Fibroblast of the aortic adventitia (primary cell): ENCODE data around the gene CASK. TPM values are rescaled to one million over a fixed set of nuclear protein-coding genes. Genes with fewer than 3 reads are reported as not detected.

Experiments used
- DNase-seq: peaks from one replicate; pipeline ENCODE4 v3.0.0-alpha.2; 2010; ENCODE audit warnings: low read depth
- H3K4me3 ChIP-seq: 2 replicates; pipeline ENCODE4 v1.5.1; 2011; ENCODE audit warnings: low read depth, mild to moderate bottlenecking, control low read depth, low read length, moderate library complexity
- total RNA-seq: library from RNA; depleted of rRNA; stranded (reverse); fragments of >200 nt; gene quantifications from 2 replicates; pipeline ENCODE4 v1.2.3, GENCODE V29; 2012; ENCODE audit warnings: low replicate concordance
- TF ChIP-seq, protein P1 (sequence below): IDR thresholded peaks from 2 replicates; pipeline ENCODE4 v1.5.1; 2011; ENCODE audit warnings: mild to moderate bottlenecking, low read length, control low read depth, inconsistent platforms; ENCODE audit not compliant: insufficient read depth

The CASK gene
- total RNA-seq, 1 donor: 24.9 TPM

- peak; percentile 14 for DNase-seq
- TF ChIP-seq, protein P1, sequence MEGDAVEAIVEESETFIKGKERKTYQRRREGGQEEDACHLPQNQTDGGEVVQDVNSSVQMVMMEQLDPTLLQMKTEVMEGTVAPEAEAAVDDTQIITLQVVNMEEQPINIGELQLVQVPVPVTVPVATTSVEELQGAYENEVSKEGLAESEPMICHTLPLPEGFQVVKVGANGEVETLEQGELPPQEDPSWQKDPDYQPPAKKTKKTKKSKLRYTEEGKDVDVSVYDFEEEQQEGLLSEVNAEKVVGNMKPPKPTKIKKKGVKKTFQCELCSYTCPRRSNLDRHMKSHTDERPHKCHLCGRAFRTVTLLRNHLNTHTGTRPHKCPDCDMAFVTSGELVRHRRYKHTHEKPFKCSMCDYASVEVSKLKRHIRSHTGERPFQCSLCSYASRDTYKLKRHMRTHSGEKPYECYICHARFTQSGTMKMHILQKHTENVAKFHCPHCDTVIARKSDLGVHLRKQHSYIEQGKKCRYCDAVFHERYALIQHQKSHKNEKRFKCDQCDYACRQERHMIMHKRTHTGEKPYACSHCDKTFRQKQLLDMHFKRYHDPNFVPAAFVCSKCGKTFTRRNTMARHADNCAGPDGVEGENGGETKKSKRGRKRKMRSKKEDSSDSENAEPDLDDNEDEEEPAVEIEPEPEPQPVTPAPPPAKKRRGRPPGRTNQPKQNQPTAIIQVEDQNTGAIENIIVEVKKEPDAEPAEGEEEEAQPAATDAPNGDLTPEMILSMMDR: no peak
- H3K4me3 ChIP-seq: no peak overlapping the region
These were observed 33.9 kb downstream of the CASK start for GRCh38 chrX:41889317-41890025.

DNA sequence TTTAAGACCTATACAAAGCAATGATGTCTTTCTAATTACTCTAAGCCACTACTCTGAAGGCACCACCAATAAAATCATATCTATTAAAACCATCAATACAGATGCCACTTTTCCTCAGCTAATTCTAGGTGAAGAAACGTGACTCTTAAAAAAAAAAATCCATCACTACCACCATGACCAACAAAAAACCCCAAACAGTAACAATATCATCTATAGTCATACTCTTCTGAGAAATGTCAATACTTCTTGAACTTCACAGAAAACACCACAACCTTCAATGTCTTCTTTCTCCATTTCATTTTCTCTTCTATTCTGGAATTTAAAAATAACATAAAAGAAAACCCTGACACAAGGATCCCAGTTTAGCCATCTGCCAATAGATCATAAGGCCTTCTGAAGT is 35.7 kb downstream of the CASK start:
- H3K4me3 ChIP-seq: no peak overlapping the region
- TF ChIP-seq, protein P1: no peak
- DNase-seq: no peak

- TF ChIP-seq, protein P1: no peak
- DNase-seq: no peak
- H3K4me3 ChIP-seq: no peak overlapping the region
These were observed 37.6 kb downstream of the CASK start for GRCh38 chrX:41885724-41886123.

DNA sequence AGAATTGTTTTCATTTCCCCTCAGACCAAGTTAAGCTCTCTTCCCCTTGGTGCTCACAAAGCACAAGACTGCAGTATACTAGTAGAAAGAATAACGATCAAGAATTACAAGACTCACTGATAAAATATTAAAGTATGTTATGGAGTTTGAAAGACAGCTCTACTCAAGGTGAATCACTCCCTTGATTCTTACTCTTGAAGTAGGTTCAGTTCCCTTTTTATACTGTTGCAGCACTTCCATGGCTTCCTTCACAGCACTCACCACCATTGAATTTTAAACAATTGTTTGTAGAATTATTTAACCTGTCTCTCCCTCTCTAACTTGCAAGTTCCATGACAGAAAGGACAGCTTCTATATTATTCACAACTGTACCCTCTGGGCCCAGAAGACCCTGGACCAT is 42.2 kb downstream of the CASK start:
- TF ChIP-seq, protein P1: no peak
- H3K4me3 ChIP-seq: no peak overlapping the region
- no peak for DNase-seq

DNA sequence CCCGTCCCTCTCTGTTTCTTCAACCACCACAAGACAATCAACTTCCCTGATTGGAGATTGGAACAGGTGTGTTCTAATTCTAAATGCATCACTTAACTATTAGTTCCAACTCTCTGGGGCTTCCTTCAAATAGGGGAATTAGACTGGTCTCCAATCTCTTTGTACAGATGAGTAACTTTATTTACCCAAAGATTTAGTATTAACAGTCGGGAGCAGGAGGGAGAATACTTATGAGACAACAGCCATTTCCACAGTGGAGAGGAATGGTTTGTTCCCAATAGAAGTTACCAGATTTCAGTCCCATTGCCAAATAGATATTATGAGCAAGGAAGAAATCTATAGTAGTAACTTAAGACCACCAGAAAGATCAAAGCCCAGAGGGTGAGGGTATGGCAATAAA is 46.2 kb downstream of the CASK start:
- no peak for DNase-seq
- TF ChIP-seq, protein P1: no peak

DNA sequence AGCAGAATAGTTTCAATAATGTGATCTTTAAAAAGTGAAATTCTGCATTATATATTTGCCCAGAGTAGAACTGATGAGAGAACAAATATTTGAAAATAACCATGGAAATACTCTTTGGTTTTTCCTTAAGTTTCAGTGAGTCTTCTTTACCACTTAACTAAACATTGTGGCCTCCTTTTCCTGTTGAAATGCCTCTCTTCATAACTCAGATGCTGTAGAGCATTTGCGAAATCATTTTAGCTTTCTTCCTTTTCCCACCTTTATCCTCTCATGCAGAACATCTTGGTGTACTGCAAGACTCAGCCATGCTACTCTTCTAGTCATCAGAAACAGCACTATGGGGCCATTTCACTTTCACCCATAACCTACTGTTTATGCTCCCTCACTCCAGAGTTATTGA is 48.2 kb downstream of the CASK start:
- TF ChIP-seq, protein P1: no peak
- H3K4me3 ChIP-seq: no peak overlapping the region
- no peak for DNase-seq

More for the DNA sequence above, 46.2 kb downstream of the CASK start:
- no peak overlapping the region for H3K4me3 ChIP-seq

- H3K4me3 ChIP-seq: no peak overlapping the region
- TF ChIP-seq, protein P1: no peak
- no peak for DNase-seq
These were observed 52.6 kb downstream of the CASK start for GRCh38 chrX:41870719-41871151.
